GM12878 (cell line): ENCODE measurements around the gene RAD51B. TPM values are rescaled to one million over a fixed set of nuclear protein-coding genes. Genes with fewer than 3 reads are reported as not detected.

Experiments
- ATAC-seq: fragments of 200-7000 bp; cut with Tn5 transposase; 3 replicates; pipeline ENCODE4 v1.9.1; 2020; ENCODE audit warnings: mild to moderate bottlenecking, moderate library complexity
- BruUV-seq: library from RNA; stranded (reverse); fragments of 400-500 nt; replicated peaks from 2 replicates; lab custom pipeline; 2021; lab: Mats Ljungman, UMichigan
- CTCF ChIA-PET: fragments of 300-600 bp; sonication (Branson Sonifier 250); formaldehyde crosslinking; extraction: SDS; loops from one replicate; lab custom pipeline; 2021; ENCODE audit warnings: inconsistent platforms; lab: Yijun Ruan, JAX
- POLR2A ChIA-PET: fragments of 350-600 bp; formaldehyde crosslinking; extraction: SDS; loops from one replicate; lab custom pipeline; 2021; ENCODE audit warnings: inconsistent platforms; lab: Charles Lee
- RAD21 ChIA-PET: fragments of 300-600 bp; sonication (Branson Sonifier 250); formaldehyde crosslinking; loops from one replicate; lab custom pipeline; 2023; ENCODE audit warnings: antibody characterized with exemption; ENCODE audit not compliant: unreplicated experiment; lab: Charles Lee
- SMC1A ChIA-PET: fragments of 300-600 bp; sonication (Branson Sonifier 250); formaldehyde crosslinking; loops from one replicate; lab custom pipeline; 2023; ENCODE audit not compliant: unreplicated experiment, uncharacterized antibody; lab: Charles Lee
- DNase-seq: peaks from one replicate; pipeline ENCODE4 v3.0.0-alpha.2; 2011; ENCODE audit warnings: low read depth, low spot score
- FAIRE-seq: peaks from 3 replicates; lab custom pipeline; 2011; peaks lifted over from hg19 to GRCh38; lab: Jason Lieb, UNC
- H2AFZ ChIP-seq: 2 replicates; pipeline ENCODE4 v1.6.0; 2011; ENCODE audit warnings: low read depth, low read length, control low read depth; ENCODE audit not compliant: control insufficient read depth
- H3K27ac ChIP-seq: 2 replicates; pipeline ENCODE4 v1.5.1; 2011; ENCODE audit warnings: control low read depth; ENCODE audit not compliant: control insufficient read depth, insufficient read depth
- H3K27me3 ChIP-seq, 2 experiments: replicated peaks in 1 of 2; 2 replicates each; pipeline versions ENCODE4 v1.6.0 to v1.6.1; 2011; ENCODE audit warnings: low read length in 1 of 2; ENCODE audit not compliant: control insufficient read depth in 2 of 2, insufficient read depth in 2 of 2
- H3K36me3 ChIP-seq, 2 experiments: 2 replicates each; pipeline ENCODE4 v1.5.1; 2011; ENCODE audit warnings: low read length in 1 of 2; ENCODE audit not compliant: control insufficient read depth in 2 of 2, insufficient read depth in 2 of 2
- H3K4me1 ChIP-seq: 2 replicates; pipeline ENCODE4 v1.6.1; 2011; ENCODE audit warnings: mild to moderate bottlenecking, low read length, moderate library complexity, mixed read lengths; ENCODE audit not compliant: control insufficient read depth, insufficient read depth
- H3K4me2 ChIP-seq: 2 replicates; pipeline ENCODE4 v1.6.0; 2011; ENCODE audit warnings: control low read depth; ENCODE audit not compliant: control insufficient read depth, insufficient read depth
- H3K4me3 ChIP-seq: fragments of 200-600 bp; sonication (generic); 2 replicates; pipeline ENCODE4 v1.5.1; 2016
- H3K79me2 ChIP-seq: 2 replicates; pipeline ENCODE4 v1.6.0; 2011; ENCODE audit warnings: low read length; ENCODE audit not compliant: control insufficient read depth, insufficient read depth
- H3K9ac ChIP-seq: 2 replicates; pipeline ENCODE4 v1.8.0; 2011; ENCODE audit warnings: low read length, control low read depth, mixed read lengths; ENCODE audit not compliant: control insufficient read depth, insufficient read depth
- H3K9me3 ChIP-seq: replicated peaks from 3 replicates; pipeline ENCODE4 v1.5.1; 2011; ENCODE audit warnings: mild to moderate bottlenecking, low read length; ENCODE audit not compliant: control insufficient read depth, insufficient read depth
- H4K20me1 ChIP-seq: 2 replicates; pipeline ENCODE4 v1.6.0; 2011; ENCODE audit not compliant: control insufficient read depth, insufficient read depth
- CREB1 ChIP-seq: IDR thresholded peaks from 2 replicates; pipeline ENCODE4 v1.6.1; 2012; ENCODE audit warnings: low read depth, mild to moderate bottlenecking, inconsistent platforms
- MTA3 ChIP-seq: IDR thresholded peaks from 2 replicates; pipeline ENCODE4 v1.6.1; 2012; ENCODE audit warnings: low read length, inconsistent platforms, borderline replicate concordance
- NR2C2 ChIP-seq: IDR thresholded peaks from 2 replicates; pipeline ENCODE4 v1.6.1; 2011; ENCODE audit warnings: borderline replicate concordance, low read depth; ENCODE audit not compliant: control insufficient read depth, insufficient read length
- RAD21 ChIP-seq: IDR thresholded peaks from 2 replicates; pipeline ENCODE4 v1.6.1; 2011; ENCODE audit warnings: mild to moderate bottlenecking, low read depth, low read length, moderate library complexity; ENCODE audit not compliant: insufficient read depth
- STAT1 ChIP-seq: fragments of 450-650 bp; conservative IDR thresholded peaks from 2 replicates; pipeline ENCODE4 v1.6.1; 2014; ENCODE audit warnings: antibody characterized with exemption, mild to moderate bottlenecking
- WGBS: methylation state at CpG from one replicate; pipeline ENCODE4 v1.1.6; 2016; ENCODE audit warnings: low lambda C conversion rate; ENCODE audit not compliant: insufficient replicate concordance, insufficient coverage; ENCODE audit errors: missing lambda C conversion rate; 5-methylcytosine and 5-hydroxymethylcytosine counted together
- in situ Hi-C: fragments of 300-500 bp; cut with MboI; formaldehyde crosslinking; loops from 9 replicates; pipeline ENCODE4 v1.14.3; 2018; ENCODE audit warnings: mixed read lengths
- intact Hi-C: fragments of 100-400 bp; cut with micrococcal nuclease; formaldehyde crosslinking; loops from one replicate; pipeline ENCODE4 v1.14.2; 2022; ENCODE audit not compliant: unreplicated experiment
- polyA plus RNA-seq, 11 experiments: library from polyadenylated mRNA; depleted of rRNA in 4 of 11; unstranded in 6 of 11; stranded (reverse) in 5 of 11; fragments of >200 nt; fragmentation: Nextera tagmentation in 4 of 11; fragmentation: Illumina TruSeq in 1 of 11; extraction: Ambion mirVana in 4 of 11; extraction: Trizol in 1 of 11; gene quantifications; 1 replicate in 1 of 11; 2 replicates in 10 of 11; pipeline versions ENCODE4 v1.2.1 to v1.2.3, GENCODE V29; 2011 to 2016; ENCODE audit warnings: inconsistent platforms in 2 of 11, missing spikeins in 2 of 11, low read depth in 1 of 11
- total RNA-seq, 4 experiments: library from RNA; depleted of rRNA in 3 of 4; stranded (reverse); fragments of >200 nt in 3 of 4; fragmentation: Illumina TruSeq in 1 of 4; extraction: Trizol in 1 of 4; gene quantifications; 2 replicates each; pipeline versions ENCODE4 v1.2.1 to v1.2.3, GENCODE V29; 2013 to 2021
- TF ChIP-seq, protein P1 (sequence below): IDR thresholded peaks from 2 replicates; pipeline ENCODE4 v1.6.1; 2011; ENCODE audit warnings: borderline replicate concordance, low read depth, mild to moderate bottlenecking, moderate library complexity, mixed read lengths, low read length; ENCODE audit not compliant: insufficient read depth; ENCODE audit errors: extremely low read length
- TF ChIP-seq, protein P2 (sequence below): fragments of 450-650 bp; IDR thresholded peaks from 2 replicates; pipeline ENCODE4 v1.6.1; 2016; ENCODE audit warnings: mild to moderate bottlenecking, moderate library complexity, borderline replicate concordance
- TF ChIP-seq, protein P3 (sequence below): fragments of 450-650 bp; formaldehyde crosslinking; IDR thresholded peaks from 2 replicates; pipeline ENCODE4 v1.4.0; 2022; ENCODE audit warnings: mild to moderate bottlenecking, moderate library complexity

Gene RAD51B
- total and polyA plus RNA-seq, 10 of the 15 experiments (the other 5 are each of a cell fraction or from before 2014, with no cell fraction given), result 9.8 to 26.8 (median 21.3) TPM

DNA sequence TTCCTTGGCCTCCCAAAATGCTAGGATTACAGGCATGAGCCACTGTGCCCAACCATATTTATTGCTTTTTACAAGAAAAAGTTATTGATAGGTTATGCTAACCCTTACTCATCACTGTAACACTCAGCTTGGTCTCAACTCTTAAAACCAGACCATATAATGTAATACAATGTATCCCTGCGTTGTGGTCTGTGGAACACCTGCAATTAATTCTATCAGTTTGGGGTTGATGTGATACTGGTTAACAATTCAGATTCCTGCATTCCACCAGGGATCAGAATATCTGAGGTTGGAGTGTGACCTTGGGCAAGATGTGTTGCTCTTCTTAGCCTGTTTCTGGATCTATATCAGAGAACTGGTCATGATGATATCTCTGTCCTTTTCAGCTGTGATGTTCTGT, 419.0 kb downstream of the RAD51B start:
- ATAC-seq (no peak), FAIRE-seq (no peak), DNase-seq (no peak)
- Histone ChIP-seq H4K20me1 (no peaks in the 10 kb centered on the region), H3K9me3 (no peaks in the 10 kb centered on the region), H3K4me1 (peaks cover 4% of the 10 kb centered on the region; the same call in 1 of the 2 replicates), H3K4me3 (no peak overlapping the region), H3K27me3 (no peaks in the 10 kb centered on the region), H3K36me3 (no peaks in the 10 kb centered on the region), H3K9ac (no peak overlapping the region), H3K4me2 (no peak overlapping the region), H3K79me2 (no peaks in the 10 kb centered on the region)
- in situ Hi-C loops (no loop called here), intact Hi-C loops (no loop called here)
- ChIA-PET SMC1A (interaction anchor here (0.7 to 2.1 kb wide), 8 partner anchors 9 to 605 kb away, joined by 3 to 6 read pairs (median 4); no protein-coding TSS in a partner anchor), RAD21 (interaction anchor here (1.0 to 1.8 kb wide), 3 partner anchors 8 to 295 kb away, joined by 3 to 9 read pairs (median 4); no protein-coding TSS in a partner anchor), POLR2A (interaction anchor here (0.7 kb wide), 1 partner anchor 747 kb away, joined by 3 read pairs; no protein-coding TSS in a partner anchor)
- BruUV-seq, result no TSS peak
- TF ChIP-seq, protein P1, sequence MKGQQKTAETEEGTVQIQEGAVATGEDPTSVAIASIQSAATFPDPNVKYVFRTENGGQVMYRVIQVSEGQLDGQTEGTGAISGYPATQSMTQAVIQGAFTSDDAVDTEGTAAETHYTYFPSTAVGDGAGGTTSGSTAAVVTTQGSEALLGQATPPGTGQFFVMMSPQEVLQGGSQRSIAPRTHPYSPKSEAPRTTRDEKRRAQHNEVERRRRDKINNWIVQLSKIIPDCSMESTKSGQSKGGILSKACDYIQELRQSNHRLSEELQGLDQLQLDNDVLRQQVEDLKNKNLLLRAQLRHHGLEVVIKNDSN, result no peak
- TF ChIP-seq, protein P2, sequence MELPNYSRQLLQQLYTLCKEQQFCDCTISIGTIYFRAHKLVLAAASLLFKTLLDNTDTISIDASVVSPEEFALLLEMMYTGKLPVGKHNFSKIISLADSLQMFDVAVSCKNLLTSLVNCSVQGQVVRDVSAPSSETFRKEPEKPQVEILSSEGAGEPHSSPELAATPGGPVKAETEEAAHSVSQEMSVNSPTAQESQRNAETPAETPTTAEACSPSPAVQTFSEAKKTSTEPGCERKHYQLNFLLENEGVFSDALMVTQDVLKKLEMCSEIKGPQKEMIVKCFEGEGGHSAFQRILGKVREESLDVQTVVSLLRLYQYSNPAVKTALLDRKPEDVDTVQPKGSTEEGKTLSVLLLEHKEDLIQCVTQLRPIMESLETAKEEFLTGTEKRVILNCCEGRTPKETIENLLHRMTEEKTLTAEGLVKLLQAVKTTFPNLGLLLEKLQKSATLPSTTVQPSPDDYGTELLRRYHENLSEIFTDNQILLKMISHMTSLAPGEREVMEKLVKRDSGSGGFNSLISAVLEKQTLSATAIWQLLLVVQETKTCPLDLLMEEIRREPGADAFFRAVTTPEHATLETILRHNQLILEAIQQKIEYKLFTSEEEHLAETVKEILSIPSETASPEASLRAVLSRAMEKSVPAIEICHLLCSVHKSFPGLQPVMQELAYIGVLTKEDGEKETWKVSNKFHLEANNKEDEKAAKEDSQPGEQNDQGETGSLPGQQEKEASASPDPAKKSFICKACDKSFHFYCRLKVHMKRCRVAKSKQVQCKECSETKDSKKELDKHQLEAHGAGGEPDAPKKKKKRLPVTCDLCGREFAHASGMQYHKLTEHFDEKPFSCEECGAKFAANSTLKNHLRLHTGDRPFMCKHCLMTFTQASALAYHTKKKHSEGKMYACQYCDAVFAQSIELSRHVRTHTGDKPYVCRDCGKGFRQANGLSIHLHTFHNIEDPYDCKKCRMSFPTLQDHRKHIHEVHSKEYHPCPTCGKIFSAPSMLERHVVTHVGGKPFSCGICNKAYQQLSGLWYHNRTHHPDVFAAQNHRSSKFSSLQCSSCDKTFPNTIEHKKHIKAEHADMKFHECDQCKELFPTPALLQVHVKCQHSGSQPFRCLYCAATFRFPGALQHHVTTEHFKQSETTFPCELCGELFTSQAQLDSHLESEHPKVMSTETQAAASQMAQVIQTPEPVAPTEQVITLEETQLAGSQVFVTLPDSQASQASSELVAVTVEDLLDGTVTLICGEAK, result no peak
- TF ChIP-seq CREB1 (no peak), NR2C2 (no peak), MTA3 (no peak), STAT1 (no peak), RAD21 (no peak)
- TF ChIP-seq, protein P3, sequence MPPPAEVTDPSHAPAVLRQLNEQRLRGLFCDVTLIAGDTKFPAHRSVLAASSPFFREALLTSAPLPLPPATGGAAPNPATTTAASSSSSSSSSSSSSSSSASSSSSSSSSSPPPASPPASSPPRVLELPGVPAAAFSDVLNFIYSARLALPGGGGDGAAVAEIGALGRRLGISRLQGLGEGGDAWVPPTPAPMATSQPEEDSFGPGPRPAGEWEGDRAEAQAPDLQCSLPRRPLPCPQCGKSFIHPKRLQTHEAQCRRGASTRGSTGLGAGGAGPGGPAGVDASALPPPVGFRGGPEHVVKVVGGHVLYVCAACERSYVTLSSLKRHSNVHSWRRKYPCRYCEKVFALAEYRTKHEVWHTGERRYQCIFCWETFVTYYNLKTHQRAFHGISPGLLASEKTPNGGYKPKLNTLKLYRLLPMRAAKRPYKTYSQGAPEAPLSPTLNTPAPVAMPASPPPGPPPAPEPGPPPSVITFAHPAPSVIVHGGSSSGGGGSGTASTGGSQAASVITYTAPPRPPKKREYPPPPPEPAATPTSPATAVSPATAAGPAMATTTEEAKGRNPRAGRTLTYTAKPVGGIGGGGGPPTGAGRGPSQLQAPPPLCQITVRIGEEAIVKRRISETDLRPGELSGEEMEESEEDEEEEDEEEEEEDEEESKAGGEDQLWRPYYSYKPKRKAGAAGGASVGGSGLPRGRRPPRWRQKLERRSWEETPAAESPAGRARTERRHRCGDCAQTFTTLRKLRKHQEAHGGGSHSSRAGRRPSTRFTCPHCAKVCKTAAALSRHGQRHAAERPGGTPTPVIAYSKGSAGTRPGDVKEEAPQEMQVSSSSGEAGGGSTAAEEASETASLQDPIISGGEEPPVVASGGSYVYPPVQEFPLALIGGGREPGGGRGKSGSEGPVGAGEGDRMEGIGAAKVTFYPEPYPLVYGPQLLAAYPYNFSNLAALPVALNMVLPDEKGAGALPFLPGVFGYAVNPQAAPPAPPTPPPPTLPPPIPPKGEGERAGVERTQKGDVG (CRISPR knock-in tag), result no peak
- TF ChIP-seq, all 136 proteins: peak for 0
- WGBS, result 100% methylated on average over 1 of the region's 1 CpG
- CTCF ChIA-PET, result interaction anchor here (0.5 to 2.4 kb wide), 9 partner anchors 8 to 579 kb away, joined by 3 to 6 read pairs (median 4); no protein-coding TSS in a partner anchor
- no peak overlapping the region for H2AFZ ChIP-seq
- no peak overlapping the region for H3K27ac ChIP-seq
